Upper lobe of left lung (tissue), 4 donors: ENCODE measurements around the gene KCNIP3.

ENCODE experiments used
- EP300 ChIP-seq, 4 donors: sonication (generic); formaldehyde crosslinking; IDR thresholded peaks; one replicate each; pipeline ENCODE4 v1.5.1; 2017; ENCODE audit warnings: antibody characterized with exemption in 4 of 4, control low read depth in 2 of 4
- POLR2A ChIP-seq, 4 donors: fragments of 450-650 bp; IDR thresholded peaks; one replicate each; pipeline ENCODE4 v1.5.1; 2016 to 2017; ENCODE audit warnings: antibody characterized with exemption in 4 of 4, mild to moderate bottlenecking in 2 of 4
- POLR2AphosphoS5 ChIP-seq, 2 donors: sonication (generic); formaldehyde crosslinking; IDR thresholded peaks; one replicate each; pipeline ENCODE4 v1.5.1; 2017; ENCODE audit warnings: antibody characterized with exemption in 2 of 2
- TF ChIP-seq, protein P1 (sequence below), 6 experiments: fragments of 450-650 bp in 4 of 6; fragments of 200-600 bp in 2 of 6; sonication (generic) in 2 of 6; IDR thresholded peaks; one replicate each; pipeline ENCODE4 v1.5.1; 2016 to 2019; ENCODE audit warnings: antibody characterized with exemption in 6 of 6

DNA sequence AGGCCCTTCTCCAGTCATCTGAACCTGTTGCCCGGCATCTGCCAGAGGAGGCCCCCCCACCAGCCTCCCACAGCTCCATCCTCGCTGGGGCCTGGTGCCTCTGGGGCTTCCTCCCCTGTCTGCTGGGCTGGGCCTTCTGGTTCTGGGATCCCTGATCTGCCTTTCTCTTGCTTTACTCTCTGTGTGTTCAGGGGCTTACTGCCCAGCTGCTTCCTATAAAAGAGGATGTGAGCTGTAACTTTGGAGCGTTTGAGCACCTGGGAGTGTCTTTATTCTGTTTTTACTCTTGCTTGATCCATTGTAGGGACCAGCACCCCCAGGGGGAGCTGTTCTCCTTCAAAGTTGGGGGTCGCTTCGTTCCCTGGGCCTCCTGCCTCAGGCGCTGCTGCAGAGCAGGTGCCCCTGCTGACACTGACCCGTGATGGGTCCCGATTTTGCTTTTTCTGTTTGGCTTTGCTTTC is 82.3 kb downstream of the KCNIP3 start:
- TF ChIP-seq, protein P1, sequence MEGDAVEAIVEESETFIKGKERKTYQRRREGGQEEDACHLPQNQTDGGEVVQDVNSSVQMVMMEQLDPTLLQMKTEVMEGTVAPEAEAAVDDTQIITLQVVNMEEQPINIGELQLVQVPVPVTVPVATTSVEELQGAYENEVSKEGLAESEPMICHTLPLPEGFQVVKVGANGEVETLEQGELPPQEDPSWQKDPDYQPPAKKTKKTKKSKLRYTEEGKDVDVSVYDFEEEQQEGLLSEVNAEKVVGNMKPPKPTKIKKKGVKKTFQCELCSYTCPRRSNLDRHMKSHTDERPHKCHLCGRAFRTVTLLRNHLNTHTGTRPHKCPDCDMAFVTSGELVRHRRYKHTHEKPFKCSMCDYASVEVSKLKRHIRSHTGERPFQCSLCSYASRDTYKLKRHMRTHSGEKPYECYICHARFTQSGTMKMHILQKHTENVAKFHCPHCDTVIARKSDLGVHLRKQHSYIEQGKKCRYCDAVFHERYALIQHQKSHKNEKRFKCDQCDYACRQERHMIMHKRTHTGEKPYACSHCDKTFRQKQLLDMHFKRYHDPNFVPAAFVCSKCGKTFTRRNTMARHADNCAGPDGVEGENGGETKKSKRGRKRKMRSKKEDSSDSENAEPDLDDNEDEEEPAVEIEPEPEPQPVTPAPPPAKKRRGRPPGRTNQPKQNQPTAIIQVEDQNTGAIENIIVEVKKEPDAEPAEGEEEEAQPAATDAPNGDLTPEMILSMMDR (IDR thresholded peaks at IDR 0.05), result no peak
- TF ChIP-seq EP300 (IDR thresholded peaks at IDR 0.05) (no peak), POLR2A (IDR thresholded peaks at IDR 0.05) (no peak), POLR2AphosphoS5 (IDR thresholded peaks at IDR 0.05) (no peak)
